DMS153 treated with DMSO at 0.1 percent for 48 hours (cell line): ENCODE data around the gene ADAM15.

ENCODE experiments used
- DNase-seq: peaks from one replicate; lab custom pipeline; 2025; ENCODE audit not compliant: unreplicated experiment; lab: John Stamatoyannopoulos, UW

ADAM15 gene

GRCh38 chr1:155011437-155012025 is 39.6 kb upstream of the ADAM15 start:
- no peak for DNase-seq

GRCh38 chr1:155012026-155012546 is 39.0 kb upstream of the ADAM15 start:
- no peak for DNase-seq

GRCh38 chr1:155012776-155013602 is 38.1 kb upstream of the ADAM15 start:
- DNase-seq, result no peak

DNA sequence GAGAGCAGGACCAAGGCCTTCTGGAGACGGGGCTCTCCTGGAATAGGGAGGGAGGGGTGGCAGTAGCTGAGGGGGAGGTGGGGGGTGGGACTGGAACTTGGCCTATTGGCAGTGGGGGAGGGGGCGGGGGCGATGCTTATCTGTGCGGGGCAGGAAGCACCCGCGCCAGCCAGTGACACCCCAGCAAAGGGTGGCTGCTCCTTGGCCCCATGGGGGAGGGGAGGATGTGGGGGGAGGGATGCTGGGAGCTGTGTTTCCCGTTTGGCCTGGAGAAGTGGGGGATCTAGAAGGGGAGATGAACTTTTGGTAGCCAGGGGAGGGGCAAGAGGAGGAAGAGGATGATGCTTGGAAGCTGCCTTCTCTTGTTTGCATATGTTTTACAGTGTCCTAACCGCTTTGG is 37.5 kb upstream of the ADAM15 start:
- no peak for DNase-seq

GRCh38 chr1:155014709-155015508 is 36.2 kb upstream of the ADAM15 start:
- DNase-seq, result no peak

DNA sequence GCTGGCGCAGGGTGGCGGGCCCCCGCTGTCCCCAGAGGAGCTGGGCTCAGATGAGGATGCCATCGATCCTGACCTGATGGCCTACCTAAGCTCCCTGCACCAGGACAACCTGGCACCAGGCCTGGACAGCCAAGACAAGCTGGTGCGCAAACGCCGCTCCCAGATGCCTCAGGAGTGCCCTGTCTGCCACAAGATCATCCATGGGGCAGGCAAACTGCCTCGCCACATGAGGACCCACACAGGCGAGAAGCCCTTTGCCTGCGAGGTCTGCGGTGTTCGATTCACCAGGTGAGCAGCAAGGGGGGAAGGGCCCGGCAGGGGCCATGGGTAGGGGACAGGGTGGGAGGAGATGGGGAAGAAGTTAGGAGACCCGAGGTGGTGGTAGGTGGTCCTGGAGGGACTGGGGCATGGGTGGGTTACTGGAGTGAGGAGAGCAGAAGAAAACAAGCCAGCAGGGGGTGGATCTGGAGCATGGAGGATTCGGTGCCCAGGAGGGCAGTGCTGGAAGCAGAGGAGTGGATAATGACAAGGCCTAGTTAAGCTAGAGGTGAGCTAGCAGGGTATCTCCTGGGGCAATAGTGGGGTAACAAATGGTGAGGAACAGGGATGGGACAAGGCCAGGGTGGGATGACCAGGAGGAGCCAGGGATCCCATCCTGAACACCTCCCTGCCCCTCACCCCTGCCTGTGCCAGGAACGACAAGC is 35.4 kb upstream of the ADAM15 start:
- no peak for DNase-seq

DNA sequence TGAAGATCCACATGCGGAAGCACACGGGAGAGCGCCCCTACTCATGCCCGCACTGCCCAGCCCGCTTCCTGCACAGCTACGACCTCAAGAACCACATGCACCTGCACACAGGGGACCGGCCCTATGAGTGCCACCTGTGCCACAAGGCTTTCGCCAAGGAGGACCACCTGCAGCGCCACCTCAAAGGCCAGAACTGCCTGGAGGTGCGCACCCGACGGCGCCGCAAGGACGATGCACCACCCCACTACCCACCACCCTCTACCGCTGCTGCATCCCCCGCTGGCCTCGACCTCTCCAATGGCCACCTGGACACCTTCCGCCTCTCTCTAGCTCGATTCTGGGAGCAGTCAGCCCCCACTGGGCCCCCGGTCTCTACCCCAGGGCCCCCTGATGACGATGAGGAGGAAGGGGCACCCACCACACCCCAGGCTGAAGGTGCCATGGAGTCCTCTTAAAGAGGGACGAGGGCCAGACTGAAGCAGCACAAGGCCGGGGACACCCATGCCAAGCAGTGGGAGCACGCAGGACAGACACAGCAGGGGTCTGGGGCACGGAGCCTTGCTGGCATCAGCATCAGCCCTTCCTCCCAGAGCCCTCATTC is 34.8 kb upstream of the ADAM15 start:
- DNase-seq, result no peak

DNA sequence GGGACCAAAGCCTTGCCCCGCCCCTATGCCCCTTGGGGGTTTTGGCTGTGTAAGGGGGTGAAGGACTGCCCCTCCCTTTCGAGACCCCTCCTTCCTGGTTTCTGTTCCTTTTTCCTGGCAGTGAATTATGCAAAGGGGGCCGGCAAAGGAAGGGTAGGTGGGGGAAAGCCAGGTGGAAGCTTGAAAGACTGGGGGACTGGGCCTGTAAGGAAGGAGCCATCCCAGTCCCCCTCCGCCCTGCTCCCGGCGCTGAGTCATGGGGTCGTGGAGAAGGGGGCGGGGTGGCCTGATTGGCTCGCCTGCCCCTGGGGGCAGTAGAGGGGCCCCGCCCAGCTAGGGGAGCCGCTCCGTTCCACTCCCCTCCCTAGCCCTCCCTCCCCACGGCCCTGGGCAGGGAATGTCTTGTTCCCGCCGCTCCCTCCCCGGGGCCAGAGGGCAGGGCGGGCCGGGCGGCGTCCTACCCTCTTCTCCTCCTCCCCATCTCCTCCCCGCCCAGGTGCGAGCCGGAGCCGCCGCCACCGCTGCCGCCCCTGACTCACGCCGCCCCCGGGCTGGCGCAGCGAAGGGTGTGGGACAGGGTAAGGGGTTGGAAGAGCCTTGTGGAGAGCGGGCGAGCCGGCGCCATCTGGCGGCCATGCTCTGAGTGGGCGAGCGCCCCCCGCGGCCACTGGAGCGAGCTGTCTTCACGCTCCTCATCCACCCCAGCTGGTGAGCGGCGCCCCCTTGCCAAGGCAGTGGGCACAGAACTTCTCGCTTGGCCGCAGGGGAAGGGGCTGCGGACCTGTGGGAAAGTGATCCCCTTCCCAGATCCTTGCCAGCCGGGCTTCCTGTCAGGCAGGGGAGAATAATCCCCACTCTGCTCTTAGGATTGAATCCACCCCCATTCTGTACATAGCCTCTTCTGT is 33.8 kb upstream of the ADAM15 start:
- no peak for DNase-seq

- DNase-seq, result no peak
Measured at GRCh38 chr1:155017946-155018316, 33.2 kb upstream of the ADAM15 start.

DNA sequence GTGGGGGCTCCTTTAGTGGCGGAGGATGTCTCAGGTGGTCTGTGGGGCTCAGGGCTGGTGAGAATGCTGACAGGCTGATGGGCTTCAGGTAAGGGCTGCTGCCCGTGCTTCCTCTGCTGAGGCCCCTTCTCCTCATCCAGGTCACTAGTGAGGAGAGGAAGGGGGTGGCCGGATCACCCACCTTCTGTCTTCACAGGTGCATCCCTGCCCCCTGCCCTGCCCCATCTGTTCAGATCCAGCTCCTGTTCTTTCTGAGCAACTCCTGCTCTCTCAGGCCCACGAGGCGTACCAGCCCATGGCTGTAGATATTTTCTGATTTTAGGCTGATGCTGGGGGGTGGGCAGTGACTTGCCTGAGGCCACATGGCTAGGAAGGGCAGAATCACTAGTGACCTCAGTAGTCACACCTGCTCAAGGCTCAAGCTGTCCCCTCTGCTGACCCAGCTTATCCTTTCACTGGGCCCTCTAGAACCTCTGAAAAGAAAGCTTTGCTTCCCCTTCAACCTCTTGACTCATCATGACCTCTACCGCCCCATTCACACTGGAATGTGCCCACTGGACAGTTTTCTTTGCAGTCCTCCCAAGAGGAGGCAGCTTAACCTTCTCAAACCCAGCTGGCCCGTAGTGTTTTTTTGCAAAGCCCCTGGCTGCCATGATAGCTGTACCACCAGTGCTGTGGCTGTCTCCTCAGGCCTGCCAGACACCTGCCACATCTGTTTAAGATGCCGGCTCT is 32.3 kb upstream of the ADAM15 start:
- no peak for DNase-seq

- no peak for DNase-seq
Measured at GRCh38 chr1:155019377-155020245, 31.5 kb upstream of the ADAM15 start.

- DNase-seq, result no peak
Measured at GRCh38 chr1:155022136-155022926, 28.8 kb upstream of the ADAM15 start.

GRCh38 chr1:155022927-155023236 is 28.2 kb upstream of the ADAM15 start:
- peak; percentile 36 for DNase-seq

DNA sequence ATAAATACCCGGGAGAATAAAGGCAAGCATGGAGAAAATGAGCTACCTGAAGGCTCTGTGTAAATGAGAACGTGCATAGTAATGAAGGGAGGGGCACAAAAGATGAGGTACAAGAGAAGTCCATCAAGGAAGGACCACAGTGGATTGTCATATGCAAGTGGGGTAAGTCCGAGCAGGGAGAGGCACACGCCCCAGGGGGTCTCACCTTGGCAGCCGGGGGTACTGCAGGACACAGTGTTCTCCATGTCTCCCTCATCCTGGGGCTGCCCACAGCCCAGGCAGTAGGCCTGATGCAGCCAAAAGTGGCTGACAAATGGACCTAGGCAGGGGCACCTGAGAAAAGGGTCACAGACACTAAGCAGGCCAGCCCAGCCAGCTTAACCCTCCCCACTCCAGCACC is 27.5 kb upstream of the ADAM15 start:
- DNase-seq, result no peak

DNA sequence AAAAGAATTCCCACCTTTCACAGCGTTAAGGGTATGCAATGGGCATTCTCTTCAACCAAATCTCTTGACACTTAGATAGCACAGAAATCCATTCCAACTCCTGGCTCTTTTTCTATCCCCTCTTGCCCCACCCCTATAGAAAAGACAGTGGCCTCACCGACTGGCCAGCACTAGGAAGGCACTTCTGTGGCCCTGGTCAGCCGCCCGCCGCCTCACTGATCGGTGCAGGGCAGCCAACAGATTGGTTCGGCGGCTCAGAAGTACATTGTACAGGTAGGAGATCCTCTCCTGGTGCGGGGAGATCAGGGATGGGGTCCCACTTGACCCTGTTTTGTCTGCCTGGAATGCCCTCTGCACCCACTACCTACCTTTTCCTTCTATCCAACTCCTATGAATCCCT is 26.8 kb upstream of the ADAM15 start:
- DNase-seq, result no peak

GRCh38 chr1:155026154-155026553 is 25.0 kb upstream of the ADAM15 start:
- DNase-seq, result no peak

DNA sequence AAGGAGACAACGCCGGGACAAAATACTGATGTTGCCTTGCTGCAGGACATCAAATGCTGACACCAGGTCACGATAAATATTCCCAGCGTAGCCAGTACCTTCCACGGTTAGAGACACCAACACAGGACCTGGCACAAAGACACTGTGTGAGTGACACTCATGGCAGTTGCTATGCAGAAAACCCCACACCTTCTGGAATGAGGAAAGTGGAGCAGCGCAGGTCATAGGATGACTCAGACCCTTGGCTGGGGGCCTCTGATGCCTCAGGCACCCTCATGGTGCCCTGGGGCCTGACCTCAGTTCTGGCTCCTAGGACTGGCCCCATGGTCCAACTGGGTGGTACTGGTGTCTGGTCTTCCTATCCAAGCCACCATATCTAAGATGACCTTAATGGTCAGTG is 24.5 kb upstream of the ADAM15 start:
- no peak for DNase-seq
